ENCODE data around the gene MED14.

The MED14 gene

DNA sequence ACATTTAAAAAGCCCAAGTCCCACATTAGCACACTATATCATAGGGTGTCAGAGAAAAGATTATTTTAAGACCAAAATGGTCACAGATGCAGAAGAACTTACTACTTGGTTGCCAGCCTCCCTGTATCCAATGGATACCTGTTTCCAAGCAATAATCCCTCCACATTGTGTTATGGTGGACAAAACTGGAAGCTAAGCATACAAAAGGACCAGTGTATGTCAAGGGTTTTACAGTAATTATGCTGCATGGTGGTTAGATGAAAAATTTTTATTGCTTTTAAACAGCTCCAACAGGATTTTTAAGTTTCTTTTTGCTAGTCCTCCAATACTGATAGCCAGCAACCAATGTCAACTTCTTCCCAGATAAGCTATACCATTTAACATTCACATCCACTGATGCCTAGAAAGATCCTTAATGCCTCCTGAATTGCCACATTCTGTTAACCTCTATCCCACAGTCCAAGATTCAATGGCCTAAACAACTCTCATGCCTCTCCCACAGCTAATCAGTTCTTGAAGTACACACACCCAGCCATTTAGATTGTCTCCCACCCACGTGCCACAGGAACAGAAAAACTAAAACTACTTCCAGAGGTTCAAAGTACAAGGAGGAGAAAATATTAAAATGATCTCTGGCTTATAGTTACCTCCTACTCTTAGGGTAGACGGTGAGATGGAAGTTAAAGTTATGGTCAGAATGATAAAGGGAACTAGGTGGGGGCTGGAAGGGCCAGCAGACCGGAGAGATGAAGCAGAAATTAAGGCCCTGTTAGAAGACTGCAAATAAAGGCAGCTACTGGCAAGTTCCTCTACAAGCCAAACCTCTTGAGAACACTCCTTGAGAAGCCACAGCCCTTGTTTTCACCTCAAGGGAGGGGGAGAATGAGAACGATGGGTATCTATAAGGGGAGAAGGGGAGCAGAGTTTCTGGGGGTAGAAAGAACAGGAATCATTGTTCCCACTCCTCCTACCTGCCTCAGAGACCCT, 5.5 kb downstream of the MED14 start:
- Histone ChIP-seq H2AFZ (ENCODE audit: low read depth) (no peak overlapping the region), H3K79me2 (ENCODE audit: insufficient read depth, low read depth) (peaks cover 47% of the 10 kb centered on the region), H3K27ac (no peak overlapping the region), H3K36me3 (ENCODE audit: insufficient read depth) (no peaks in the 10 kb centered on the region), H3K4me2 (no peak overlapping the region), H4K20me1 (ENCODE audit: insufficient read depth) (no peaks in the 10 kb centered on the region), H3K4me3 (IDR thresholded peaks at IDR 0.05; ENCODE audit: insufficient read depth, low read depth, low read length) (no peak overlapping the region), H3K27me3 (ENCODE audit: insufficient read depth, low read depth) (no peaks in the 10 kb centered on the region), H3K4me1 (ENCODE audit: low read depth, poor library complexity, severe bottlenecking) (peaks cover 20% of the 10 kb centered on the region), H3K9ac (no peak overlapping the region)
- TF ChIP-seq, protein P1, sequence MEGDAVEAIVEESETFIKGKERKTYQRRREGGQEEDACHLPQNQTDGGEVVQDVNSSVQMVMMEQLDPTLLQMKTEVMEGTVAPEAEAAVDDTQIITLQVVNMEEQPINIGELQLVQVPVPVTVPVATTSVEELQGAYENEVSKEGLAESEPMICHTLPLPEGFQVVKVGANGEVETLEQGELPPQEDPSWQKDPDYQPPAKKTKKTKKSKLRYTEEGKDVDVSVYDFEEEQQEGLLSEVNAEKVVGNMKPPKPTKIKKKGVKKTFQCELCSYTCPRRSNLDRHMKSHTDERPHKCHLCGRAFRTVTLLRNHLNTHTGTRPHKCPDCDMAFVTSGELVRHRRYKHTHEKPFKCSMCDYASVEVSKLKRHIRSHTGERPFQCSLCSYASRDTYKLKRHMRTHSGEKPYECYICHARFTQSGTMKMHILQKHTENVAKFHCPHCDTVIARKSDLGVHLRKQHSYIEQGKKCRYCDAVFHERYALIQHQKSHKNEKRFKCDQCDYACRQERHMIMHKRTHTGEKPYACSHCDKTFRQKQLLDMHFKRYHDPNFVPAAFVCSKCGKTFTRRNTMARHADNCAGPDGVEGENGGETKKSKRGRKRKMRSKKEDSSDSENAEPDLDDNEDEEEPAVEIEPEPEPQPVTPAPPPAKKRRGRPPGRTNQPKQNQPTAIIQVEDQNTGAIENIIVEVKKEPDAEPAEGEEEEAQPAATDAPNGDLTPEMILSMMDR (conservative IDR thresholded peaks at IDR 0.05; ENCODE audit: low read depth, low read length): no peak

DNA sequence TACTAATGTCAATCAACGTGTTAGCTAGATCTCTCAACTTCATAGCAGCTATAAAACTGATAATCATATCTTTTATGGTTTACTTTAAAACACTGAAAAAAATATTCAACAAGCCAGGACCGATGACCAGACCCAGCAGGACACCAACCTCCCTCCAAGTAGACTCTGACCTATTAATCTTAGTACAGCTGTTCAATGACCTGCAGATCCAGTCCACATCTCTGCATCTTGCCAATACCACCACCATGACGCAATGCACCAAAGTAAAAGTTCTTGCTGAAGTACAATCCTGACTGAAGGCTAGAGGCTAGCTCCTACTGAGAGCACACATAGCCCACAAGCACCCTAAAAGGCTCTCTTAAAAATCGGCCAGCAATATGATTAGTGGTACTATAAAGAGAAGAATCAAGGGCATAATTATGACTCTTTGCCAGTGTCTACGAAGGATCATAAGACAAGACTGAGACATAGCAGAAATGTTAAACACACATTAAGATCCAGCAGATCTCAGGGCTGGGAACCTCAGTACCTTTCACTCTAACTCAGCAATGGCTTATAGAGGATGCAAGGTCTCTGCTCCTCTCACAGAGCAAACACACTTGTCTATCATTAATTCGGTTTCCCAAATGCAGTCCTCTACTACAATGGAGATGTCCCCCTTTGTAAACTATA, 7.6 kb downstream of the MED14 start:
- Histone ChIP-seq H3K36me3 (ENCODE audit: insufficient read depth) (no peaks in the 10 kb centered on the region), H3K4me1 (ENCODE audit: low read depth, poor library complexity, severe bottlenecking) (peaks cover 8% of the 10 kb centered on the region), H3K79me2 (ENCODE audit: insufficient read depth, low read depth) (peaks cover 25% of the 10 kb centered on the region), H3K27ac (no peak overlapping the region), H4K20me1 (ENCODE audit: insufficient read depth) (no peaks in the 10 kb centered on the region), H2AFZ (ENCODE audit: low read depth) (no peak overlapping the region), H3K4me3 (IDR thresholded peaks at IDR 0.05; ENCODE audit: insufficient read depth, low read depth, low read length) (no peak overlapping the region), H3K27me3 (ENCODE audit: insufficient read depth, low read depth) (no peaks in the 10 kb centered on the region), H3K9ac (no peak overlapping the region), H3K4me2 (no peak overlapping the region)
- TF ChIP-seq, protein P1 (conservative IDR thresholded peaks at IDR 0.05; ENCODE audit: low read depth, low read length): no peak

DNA sequence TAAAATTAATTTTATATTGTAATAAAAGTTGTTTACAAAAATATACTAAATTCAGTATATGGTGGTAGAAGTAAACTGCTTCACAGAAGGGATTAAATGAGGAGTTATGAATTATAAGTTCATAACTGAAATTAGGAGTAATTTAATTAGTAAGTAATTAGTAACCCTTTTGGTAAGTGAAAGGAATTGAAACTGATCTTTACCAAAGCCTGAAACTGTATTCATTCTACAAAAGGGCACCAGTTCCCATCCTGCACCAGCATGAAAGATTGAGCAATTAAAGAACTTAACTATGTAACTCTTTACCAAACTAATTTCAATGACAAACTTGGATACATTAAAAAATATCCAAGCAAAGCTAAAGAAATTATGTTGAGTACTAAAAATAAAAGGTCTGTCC, 8.2 kb downstream of the MED14 start:
- no peak overlapping the region for H3K4me3 ChIP-seq (IDR thresholded peaks at IDR 0.05; ENCODE audit: insufficient read depth, low read depth, low read length)
- TF ChIP-seq, protein P1 (conservative IDR thresholded peaks at IDR 0.05; ENCODE audit: low read depth, low read length): no peak
- no peak overlapping the region for H2AFZ ChIP-seq (ENCODE audit: low read depth)
- no peak overlapping the region for H3K4me2 ChIP-seq
- H4K20me1 ChIP-seq (ENCODE audit: insufficient read depth): no peaks in the 10 kb centered on the region
- H3K27ac ChIP-seq: no peak overlapping the region
- H3K79me2 ChIP-seq (ENCODE audit: insufficient read depth, low read depth): peaks cover 19% of the 10 kb centered on the region
- no peaks in the 10 kb centered on the region for H3K27me3 ChIP-seq (ENCODE audit: insufficient read depth, low read depth)
- peaks cover 8% of the 10 kb centered on the region for H3K4me1 ChIP-seq (ENCODE audit: low read depth, poor library complexity, severe bottlenecking)
- H3K36me3 ChIP-seq (ENCODE audit: insufficient read depth): no peaks in the 10 kb centered on the region
- no peak overlapping the region for H3K9ac ChIP-seq

DNA sequence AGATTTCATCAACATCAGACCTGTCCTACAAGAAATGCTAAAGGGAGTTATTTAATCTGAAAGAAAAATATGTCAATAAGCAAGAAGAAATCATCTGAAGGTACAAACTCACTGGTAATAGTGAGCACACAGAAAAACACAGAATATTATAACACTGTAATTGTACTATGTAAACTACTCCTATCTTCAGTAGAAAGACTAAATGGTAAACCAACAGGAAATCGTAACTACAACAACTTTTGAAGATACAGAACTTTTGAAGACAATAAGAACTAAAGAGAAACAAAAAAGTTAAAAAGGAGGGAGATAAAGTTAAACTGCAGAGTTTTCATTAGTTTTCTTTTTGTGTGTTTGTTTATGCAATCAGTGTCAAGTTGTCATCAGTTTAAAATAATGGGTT, 12.4 kb downstream of the MED14 start:
- no peak overlapping the region for H3K4me3 ChIP-seq (IDR thresholded peaks at IDR 0.05; ENCODE audit: insufficient read depth, low read depth, low read length)
- H3K4me2 ChIP-seq: no peak overlapping the region
- no peak overlapping the region for H3K9ac ChIP-seq
- no peak overlapping the region for H2AFZ ChIP-seq (ENCODE audit: low read depth)
- no peaks in the 10 kb centered on the region for H3K36me3 ChIP-seq (ENCODE audit: insufficient read depth)
- TF ChIP-seq, protein P1 (conservative IDR thresholded peaks at IDR 0.05; ENCODE audit: low read depth, low read length): no peak
- H3K79me2 ChIP-seq (ENCODE audit: insufficient read depth, low read depth): no peaks in the 10 kb centered on the region; the same call in 1 of the 2 replicates
- no peaks in the 10 kb centered on the region for H3K27me3 ChIP-seq (ENCODE audit: insufficient read depth, low read depth)
- no peak overlapping the region for H3K27ac ChIP-seq
- H4K20me1 ChIP-seq (ENCODE audit: insufficient read depth): no peaks in the 10 kb centered on the region
- no peaks in the 10 kb centered on the region for H3K4me1 ChIP-seq (ENCODE audit: low read depth, poor library complexity, severe bottlenecking)
